Prostate gland (tissue), 2 donors: ENCODE measurements around the gene FN3K. TPM values are rescaled to one million over a fixed set of nuclear protein-coding genes. Genes with fewer than 3 reads are reported as not detected.

ENCODE experiments used
- DNase-seq: peaks from one replicate; pipeline ENCODE4 v3.0.0-alpha.2; 2019; ENCODE audit warnings: low spot score
- H3K27ac ChIP-seq, 2 donors: fragments of 200-600 bp; sonication (generic); 2 replicates each; pipeline ENCODE4 v1.5.1; 2017 to 2019
- H3K27me3 ChIP-seq: fragments of 200-600 bp; sonication (generic); replicated peaks from 2 replicates; pipeline ENCODE4 v1.5.1; 2019; ENCODE audit not compliant: insufficient read depth
- H3K36me3 ChIP-seq, 2 donors: fragments of 200-600 bp; sonication (generic); 1 replicate in 1 of 2; 2 replicates in 1 of 2; pipeline versions ENCODE4 v1.5.1 to v1.8.1; 2017 to 2019
- H3K4me1 ChIP-seq: fragments of 200-600 bp; sonication (generic); replicated peaks from 2 replicates; pipeline ENCODE4 v1.5.1; 2019
- H3K4me3 ChIP-seq, 2 donors: fragments of 200-600 bp; sonication (generic); 2 replicates each; pipeline ENCODE4 v1.5.1; 2017 to 2019
- H3K9me3 ChIP-seq: fragments of 200-600 bp; sonication (generic); 2 replicates; pipeline ENCODE4 v1.5.1; 2017
- POLR2A ChIP-seq: fragments of 450-650 bp; IDR thresholded peaks from one replicate; pipeline ENCODE4 v1.6.1; 2016; ENCODE audit warnings: antibody characterized with exemption, mild to moderate bottlenecking
- POLR2AphosphoS5 ChIP-seq: sonication (generic); formaldehyde crosslinking; IDR thresholded peaks from one replicate; pipeline ENCODE4 v1.6.1; 2017; ENCODE audit warnings: antibody characterized with exemption
- WGBS: methylation state at CpG from one replicate; pipeline ENCODE4 v1.1.5; 2018; 5-methylcytosine and 5-hydroxymethylcytosine counted together
- intact Hi-C: fragments of 100-400 bp; cut with DNase I; formaldehyde crosslinking; loops from one replicate; pipeline ENCODE4 v1.14.2; 2022
- total RNA-seq, 2 donors: library from RNA; depleted of rRNA; stranded (reverse); fragments of >200 nt; gene quantifications; one replicate each; pipeline ENCODE4 v1.1.0, GENCODE V29; 2016
- TF ChIP-seq, protein P1 (sequence below), 4 experiments: fragments of 200-600 bp in 2 of 4; fragments of 450-650 bp in 2 of 4; sonication (generic) in 2 of 4; IDR thresholded peaks; 1 replicate in 3 of 4; 2 replicates in 1 of 4; pipeline ENCODE4 v1.5.1; 2016 to 2019; ENCODE audit warnings: antibody characterized with exemption in 4 of 4, mild to moderate bottlenecking in 2 of 4, moderate library complexity in 2 of 4

The FN3K gene
- total RNA-seq, 2 donors from 2014 or later = 16.9 to 32.2 TPM

DNA sequence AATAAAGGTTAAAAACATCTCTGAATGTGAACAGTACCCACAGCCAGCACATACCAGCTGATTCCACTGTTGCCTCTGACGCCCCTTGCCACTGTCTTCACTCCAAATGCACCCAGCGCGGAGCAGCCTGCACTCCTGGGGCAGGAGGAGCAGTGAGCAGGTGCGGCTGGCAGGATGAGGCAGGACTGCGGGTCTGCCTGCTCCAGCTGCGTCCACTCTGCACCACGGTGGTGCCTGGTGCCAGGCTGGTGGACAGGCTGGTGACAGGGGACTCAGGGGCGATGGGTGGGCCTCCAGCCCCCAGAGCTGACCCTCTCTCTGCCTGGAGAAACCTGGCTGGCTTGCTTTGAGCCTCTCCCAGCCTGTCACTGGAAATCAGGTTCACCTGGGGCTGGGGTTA, 46.3 kb upstream of the FN3K start:
- no peaks in the 10 kb centered on the region for H3K36me3 ChIP-seq
- no peaks in the 10 kb centered on the region for H3K27me3 ChIP-seq
- no peak overlapping the region for H3K27ac ChIP-seq
- H3K4me1 ChIP-seq = peaks cover 4% of the 10 kb centered on the region
- H3K4me3 ChIP-seq = no peak overlapping the region
- WGBS = 87% methylated on average over 8 of the region's 8 CpGs
- intact Hi-C loops = no loop called here
- TF ChIP-seq POLR2AphosphoS5 (no peak), POLR2A (no peak)
- TF ChIP-seq, protein P1, sequence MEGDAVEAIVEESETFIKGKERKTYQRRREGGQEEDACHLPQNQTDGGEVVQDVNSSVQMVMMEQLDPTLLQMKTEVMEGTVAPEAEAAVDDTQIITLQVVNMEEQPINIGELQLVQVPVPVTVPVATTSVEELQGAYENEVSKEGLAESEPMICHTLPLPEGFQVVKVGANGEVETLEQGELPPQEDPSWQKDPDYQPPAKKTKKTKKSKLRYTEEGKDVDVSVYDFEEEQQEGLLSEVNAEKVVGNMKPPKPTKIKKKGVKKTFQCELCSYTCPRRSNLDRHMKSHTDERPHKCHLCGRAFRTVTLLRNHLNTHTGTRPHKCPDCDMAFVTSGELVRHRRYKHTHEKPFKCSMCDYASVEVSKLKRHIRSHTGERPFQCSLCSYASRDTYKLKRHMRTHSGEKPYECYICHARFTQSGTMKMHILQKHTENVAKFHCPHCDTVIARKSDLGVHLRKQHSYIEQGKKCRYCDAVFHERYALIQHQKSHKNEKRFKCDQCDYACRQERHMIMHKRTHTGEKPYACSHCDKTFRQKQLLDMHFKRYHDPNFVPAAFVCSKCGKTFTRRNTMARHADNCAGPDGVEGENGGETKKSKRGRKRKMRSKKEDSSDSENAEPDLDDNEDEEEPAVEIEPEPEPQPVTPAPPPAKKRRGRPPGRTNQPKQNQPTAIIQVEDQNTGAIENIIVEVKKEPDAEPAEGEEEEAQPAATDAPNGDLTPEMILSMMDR (IDR thresholded peaks at IDR 0.05) = no peak
- no peak for DNase-seq
- H3K9me3 ChIP-seq = no peaks in the 10 kb centered on the region

DNA sequence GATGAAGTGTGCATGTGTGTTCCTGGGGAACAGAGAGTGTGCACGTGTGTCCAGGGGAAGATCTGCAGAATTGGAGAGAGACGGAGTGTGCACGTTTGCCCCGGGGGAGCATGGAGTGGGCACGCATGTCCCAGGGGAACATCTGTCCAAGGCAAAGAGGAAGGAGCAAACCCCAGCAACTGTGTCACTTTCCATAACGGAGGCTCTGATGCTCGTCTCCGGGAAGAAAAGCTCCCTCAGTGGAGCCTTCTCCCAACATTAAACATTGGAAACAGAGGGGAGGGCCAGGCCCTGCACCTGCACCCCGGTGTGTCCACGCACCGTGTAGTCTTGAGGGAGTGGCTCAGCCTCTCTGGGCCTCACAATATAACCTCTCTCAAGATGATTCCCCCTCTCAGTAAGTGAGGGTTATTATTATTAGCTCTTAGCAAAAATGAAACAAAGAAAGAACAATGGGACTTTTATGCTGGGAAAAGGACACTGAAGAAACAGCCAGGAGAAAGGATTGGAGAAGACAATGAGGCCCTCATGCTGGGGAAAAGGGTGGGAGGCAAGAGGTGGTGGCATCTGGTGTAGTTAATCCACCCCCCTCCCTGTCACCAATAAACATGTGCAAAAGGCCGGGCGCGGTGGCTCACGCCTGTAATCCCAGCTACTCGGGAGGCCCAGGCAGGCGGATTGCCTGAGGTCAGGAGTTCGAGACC, 44.5 kb upstream of the FN3K start:
- Histone ChIP-seq H3K27me3 (no peaks in the 10 kb centered on the region), H3K9me3 (no peaks in the 10 kb centered on the region), H3K4me3 (no peak overlapping the region), H3K36me3 (no peaks in the 10 kb centered on the region), H3K4me1 (peaks cover 4% of the 10 kb centered on the region), H3K27ac (no peak overlapping the region)
- no peak for TF ChIP-seq POLR2AphosphoS5
- no peak for TF ChIP-seq POLR2A
- TF ChIP-seq, protein P1 (IDR thresholded peaks at IDR 0.05) = no peak
- WGBS = 76% methylated on average over 18 of the region's 18 CpGs
- DNase-seq = no peak
- intact Hi-C loops = no loop called here

DNA sequence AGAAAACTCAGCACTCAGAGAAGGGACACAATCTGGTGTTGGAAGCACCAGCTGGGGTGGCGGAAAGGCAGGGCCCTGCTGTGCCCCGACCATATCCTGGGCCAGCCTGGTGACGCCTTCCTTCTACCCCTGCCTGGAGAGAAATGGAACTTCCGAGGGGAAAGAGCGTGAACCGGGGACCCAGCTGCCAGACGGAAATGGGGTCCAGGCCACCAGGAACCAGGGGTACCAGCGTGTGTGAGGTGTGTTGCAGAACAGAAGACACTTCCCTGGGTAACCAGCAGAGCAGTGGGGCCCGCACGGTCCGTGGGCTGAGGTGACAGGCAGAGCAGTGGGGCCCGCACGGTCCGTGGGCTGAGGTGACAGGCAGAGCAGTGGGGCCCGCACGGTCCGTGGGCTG, 43.7 kb upstream of the FN3K start:
- H3K4me3 ChIP-seq = no peak overlapping the region
- H3K9me3 ChIP-seq = no peaks in the 10 kb centered on the region
- H3K27ac ChIP-seq = no peak overlapping the region
- H3K27me3 ChIP-seq = no peaks in the 10 kb centered on the region
- H3K4me1 ChIP-seq = peaks cover 4% of the 10 kb centered on the region
- intact Hi-C loops = no loop called here
- no peak for TF ChIP-seq POLR2AphosphoS5
- TF ChIP-seq POLR2A = no peak
- TF ChIP-seq, protein P1 (IDR thresholded peaks at IDR 0.05) = no peak
- no peak for DNase-seq
- 87% methylated on average over 13 of the region's 17 CpGs for WGBS
- H3K36me3 ChIP-seq = no peaks in the 10 kb centered on the region

DNA sequence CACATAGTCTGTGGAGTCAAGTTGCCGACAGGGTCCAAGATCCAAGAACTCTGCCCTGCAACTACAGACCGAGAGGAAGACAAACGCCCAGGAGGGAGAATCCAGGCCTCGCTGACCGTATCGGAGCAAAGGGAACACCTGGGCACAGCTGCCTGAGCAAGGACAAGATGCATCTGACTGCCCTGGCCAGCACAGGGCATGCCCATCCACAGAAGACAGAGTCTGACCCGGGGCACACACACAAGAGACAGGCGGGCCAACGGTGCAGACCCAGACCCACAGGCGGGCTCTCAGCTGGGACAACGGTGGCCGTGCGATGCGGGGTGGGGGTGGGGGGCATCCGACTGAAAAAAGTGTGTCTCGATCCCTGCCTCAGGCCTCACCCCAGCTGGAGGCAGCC, 43.1 kb upstream of the FN3K start:
- intact Hi-C loops = no loop called here
- H3K4me3 ChIP-seq = no peak overlapping the region
- H3K27me3 ChIP-seq = no peaks in the 10 kb centered on the region
- no peak overlapping the region for H3K27ac ChIP-seq
- H3K36me3 ChIP-seq = no peaks in the 10 kb centered on the region
- no peak for DNase-seq
- TF ChIP-seq, protein P1 (IDR thresholded peaks at IDR 0.05) = no peak
- no peak for TF ChIP-seq POLR2A
- no peak for TF ChIP-seq POLR2AphosphoS5
- H3K9me3 ChIP-seq = no peaks in the 10 kb centered on the region
- WGBS = 79% methylated on average over 8 of the region's 16 CpGs
- H3K4me1 ChIP-seq = peaks cover 5% of the 10 kb centered on the region

DNA sequence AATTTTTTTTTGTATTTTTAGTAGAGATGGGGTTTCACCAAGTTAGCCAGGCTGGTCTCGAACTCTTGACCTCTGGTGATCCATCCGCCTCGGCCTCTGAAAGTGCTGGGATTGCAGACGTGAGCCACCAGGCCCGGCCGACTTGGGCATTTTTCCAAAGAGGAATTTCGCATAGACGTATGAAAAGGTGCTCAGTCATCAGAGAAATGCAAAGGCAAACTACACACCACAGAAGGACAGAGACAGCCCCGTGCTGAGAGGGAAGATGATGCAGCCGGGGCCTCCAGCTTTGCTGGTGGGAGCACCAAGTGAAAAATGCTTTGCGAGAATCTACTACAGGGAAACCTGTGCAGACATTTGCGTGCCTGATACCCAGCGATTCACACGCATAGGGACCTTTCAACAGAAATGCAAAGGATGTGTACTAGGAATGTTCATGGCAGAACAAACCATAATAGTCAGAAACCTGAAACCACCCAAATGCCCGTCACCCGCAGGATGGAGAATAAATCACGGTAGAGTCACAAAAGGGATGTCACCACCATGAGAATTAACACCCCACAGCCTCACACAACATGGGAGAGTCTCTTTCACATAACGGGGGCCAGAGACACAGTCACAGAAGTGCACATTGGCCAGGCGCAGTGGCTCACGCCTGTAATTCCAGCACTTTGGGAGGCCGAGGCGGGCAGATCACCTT, 42.1 kb upstream of the FN3K start:
- Histone ChIP-seq H3K27ac (no peak overlapping the region), H3K4me1 (peaks cover 9% of the 10 kb centered on the region), H3K9me3 (no peaks in the 10 kb centered on the region), H3K27me3 (no peaks in the 10 kb centered on the region), H3K36me3 (no peaks in the 10 kb centered on the region), H3K4me3 (no peak overlapping the region)
- DNase-seq = no peak
- no peak for TF ChIP-seq POLR2AphosphoS5
- TF ChIP-seq, protein P1 (IDR thresholded peaks at IDR 0.05) = no peak
- TF ChIP-seq POLR2A = no peak
- intact Hi-C loops = no loop called here
- WGBS = 91% methylated on average over 22 of the region's 22 CpGs
